Esophagus muscularis mucosa (tissue), 4 donors: ENCODE measurements around the gene GET4. TPM values are rescaled to one million over a fixed set of nuclear protein-coding genes. Genes with fewer than 3 reads are reported as not detected.

Source experiments
- DNase-seq: peaks from one replicate; pipeline ENCODE4 v3.0.0-alpha.2; 2017; ENCODE audit errors: extremely low spot score
- H3K27ac ChIP-seq, 4 donors: fragments of 200-600 bp; sonication (generic); replicated peaks in 1 of 4; 1 replicate in 3 of 4; 2 replicates in 1 of 4; pipeline ENCODE4 v1.5.1; 2016 to 2019; ENCODE audit warnings: mild to moderate bottlenecking in 1 of 4
- H3K27me3 ChIP-seq, 4 donors: fragments of 200-600 bp; sonication (generic); one replicate each; pipeline versions ENCODE4 v1.5.1 to v1.6.0; 2016 to 2019
- H3K36me3 ChIP-seq, 4 donors: fragments of 200-600 bp; sonication (generic); one replicate each; pipeline ENCODE4 v1.5.1; 2016 to 2019
- H3K4me1 ChIP-seq, 4 donors: fragments of 200-600 bp; sonication (generic); one replicate each; pipeline ENCODE4 v1.5.1; 2016 to 2019
- H3K4me3 ChIP-seq, 4 donors: fragments of 200-600 bp; sonication (generic); 1 replicate in 2 of 4; 2 replicates in 2 of 4; pipeline ENCODE4 v1.5.1; 2016 to 2019; ENCODE audit warnings: mild to moderate bottlenecking in 4 of 4, moderate library complexity in 1 of 4
- H3K9me3 ChIP-seq, 4 donors: fragments of 200-600 bp; sonication (generic); 1 replicate in 3 of 4; 2 replicates in 1 of 4; pipeline ENCODE4 v1.5.1; 2016 to 2019
- EP300 ChIP-seq: sonication (generic); formaldehyde crosslinking; IDR thresholded peaks from one replicate; pipeline ENCODE4 v1.6.1; 2017; ENCODE audit warnings: antibody characterized with exemption
- POLR2A ChIP-seq: fragments of 450-650 bp; IDR thresholded peaks from one replicate; pipeline ENCODE4 v1.6.1; 2017; ENCODE audit warnings: antibody characterized with exemption, moderate library complexity, mild to moderate bottlenecking, low read depth
- POLR2AphosphoS5 ChIP-seq, 2 donors: sonication (generic); formaldehyde crosslinking; IDR thresholded peaks; one replicate each; pipeline ENCODE4 v1.6.1; 2017; ENCODE audit warnings: antibody characterized with exemption in 2 of 2
- WGBS: methylation state at CpG from one replicate; pipeline ENCODE4 v1.1.5; 2018; 5-methylcytosine and 5-hydroxymethylcytosine counted together
- intact Hi-C: fragments of 100-400 bp; cut with DNase I; formaldehyde crosslinking; loops from one replicate; pipeline ENCODE4 v1.15.1; 2023
- total RNA-seq, 4 donors: library from RNA; depleted of rRNA; stranded (reverse); fragments of >200 nt; gene quantifications; one replicate each; pipeline versions ENCODE4 v1.1.0 to v1.2.1, GENCODE V29; 2016
- TF ChIP-seq, protein P1 (sequence below), 3 experiments: fragments of 200-600 bp in 2 of 3; fragments of 450-650 bp in 1 of 3; sonication (generic) in 2 of 3; IDR thresholded peaks; one replicate each; pipeline ENCODE4 v1.5.1; 2017 to 2019; ENCODE audit warnings: antibody characterized with exemption in 3 of 3, mild to moderate bottlenecking in 2 of 3, moderate library complexity in 1 of 3

GET4 gene
- total RNA-seq, 4 donors from 2014 or later, result 24.7 to 41.3 (median 35.2) TPM

DNA sequence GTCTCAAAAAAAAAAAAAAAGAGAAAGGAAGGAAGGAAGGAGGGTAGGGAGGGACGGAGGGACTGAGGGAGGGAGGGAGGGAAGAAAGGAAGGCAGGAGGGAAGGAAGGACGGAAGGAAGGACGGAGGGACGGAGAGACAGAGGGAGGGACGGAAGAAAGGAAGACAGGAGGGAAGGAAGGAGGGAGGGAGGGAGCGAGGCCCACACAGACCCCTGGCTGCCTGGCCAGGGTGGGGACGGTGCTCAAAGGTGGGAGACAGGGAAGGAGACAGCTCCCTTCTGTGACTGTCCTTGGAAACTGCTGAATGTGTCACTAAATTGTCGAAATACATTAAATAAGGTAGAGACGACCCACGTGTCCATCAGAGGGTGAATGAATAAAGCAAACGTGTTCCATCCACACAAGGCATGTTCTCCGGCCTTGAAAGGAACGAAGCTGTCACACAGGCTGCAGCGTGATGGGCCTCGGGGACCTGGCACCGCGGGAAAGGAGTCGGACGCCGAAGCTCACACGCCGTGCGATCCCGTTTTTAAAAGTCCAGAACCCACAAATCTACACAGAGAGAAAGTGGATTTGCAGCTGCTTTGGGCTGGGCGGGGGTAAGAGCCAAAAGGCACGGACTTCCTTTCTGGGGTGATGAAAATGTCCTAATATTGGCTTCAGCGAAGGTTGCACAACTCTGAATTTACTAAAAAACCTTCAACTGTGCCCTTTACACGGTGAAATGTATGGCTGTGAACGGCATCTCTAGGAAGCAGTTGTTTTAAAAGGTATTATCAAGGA, 54.8 kb downstream of the GET4 start:
- 72% methylated on average over 29 of the region's 29 CpGs for WGBS
- intact Hi-C loops, result no loop called here
- H3K27me3 ChIP-seq, result no peaks in the 10 kb centered on the region
- H3K9me3 ChIP-seq, result no peaks in the 10 kb centered on the region
- H3K27ac ChIP-seq, result peak overlapping the region in 1 of 4 donors; percentile 37
- H3K4me1 ChIP-seq, result peaks cover 0 to 32% (median 12%) of the 10 kb centered on the region in 4 donors
- peaks cover 0 to 22% (median 6%) of the 10 kb centered on the region in 4 donors for H3K36me3 ChIP-seq
- H3K4me3 ChIP-seq, result no peak overlapping the region
- DNase-seq, result no peak
- TF ChIP-seq EP300, result no peak
- TF ChIP-seq, protein P1, sequence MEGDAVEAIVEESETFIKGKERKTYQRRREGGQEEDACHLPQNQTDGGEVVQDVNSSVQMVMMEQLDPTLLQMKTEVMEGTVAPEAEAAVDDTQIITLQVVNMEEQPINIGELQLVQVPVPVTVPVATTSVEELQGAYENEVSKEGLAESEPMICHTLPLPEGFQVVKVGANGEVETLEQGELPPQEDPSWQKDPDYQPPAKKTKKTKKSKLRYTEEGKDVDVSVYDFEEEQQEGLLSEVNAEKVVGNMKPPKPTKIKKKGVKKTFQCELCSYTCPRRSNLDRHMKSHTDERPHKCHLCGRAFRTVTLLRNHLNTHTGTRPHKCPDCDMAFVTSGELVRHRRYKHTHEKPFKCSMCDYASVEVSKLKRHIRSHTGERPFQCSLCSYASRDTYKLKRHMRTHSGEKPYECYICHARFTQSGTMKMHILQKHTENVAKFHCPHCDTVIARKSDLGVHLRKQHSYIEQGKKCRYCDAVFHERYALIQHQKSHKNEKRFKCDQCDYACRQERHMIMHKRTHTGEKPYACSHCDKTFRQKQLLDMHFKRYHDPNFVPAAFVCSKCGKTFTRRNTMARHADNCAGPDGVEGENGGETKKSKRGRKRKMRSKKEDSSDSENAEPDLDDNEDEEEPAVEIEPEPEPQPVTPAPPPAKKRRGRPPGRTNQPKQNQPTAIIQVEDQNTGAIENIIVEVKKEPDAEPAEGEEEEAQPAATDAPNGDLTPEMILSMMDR (IDR thresholded peaks at IDR 0.05), result no peak
- no peak for TF ChIP-seq POLR2A
- TF ChIP-seq POLR2AphosphoS5 (IDR thresholded peaks at IDR 0.05), result no peak

GRCh38 chr7:931871-932650, 55.7 kb downstream of the GET4 start:
- intact Hi-C loops, result no loop called here
- WGBS, result 81% methylated on average over 19 of the region's 21 CpGs
- no peaks in the 10 kb centered on the region for H3K9me3 ChIP-seq
- no peak for DNase-seq
- no peak overlapping the region for H3K27ac ChIP-seq
- no peak for TF ChIP-seq POLR2A
- TF ChIP-seq POLR2AphosphoS5 (IDR thresholded peaks at IDR 0.05), result no peak
- no peak for TF ChIP-seq EP300
- TF ChIP-seq, protein P1 (IDR thresholded peaks at IDR 0.05), result no peak
- peaks cover 0 to 15% (median 6%) of the 10 kb centered on the region in 4 donors for H3K36me3 ChIP-seq
- H3K27me3 ChIP-seq, result no peaks in the 10 kb centered on the region
- peaks cover 0 to 23% (median 4%) of the 10 kb centered on the region in 4 donors for H3K4me1 ChIP-seq
- H3K4me3 ChIP-seq, result no peak overlapping the region

GRCh38 chr7:932651-932975, 56.3 kb downstream of the GET4 start:
- no peak overlapping the region for H3K4me3 ChIP-seq
- WGBS, result 85% methylated on average over 10 of the region's 11 CpGs
- H3K4me1 ChIP-seq, result peaks cover 0 to 17% (median 2%) of the 10 kb centered on the region in 4 donors
- TF ChIP-seq, protein P1 (IDR thresholded peaks at IDR 0.05), result no peak
- TF ChIP-seq EP300, result no peak
- no peak for TF ChIP-seq POLR2AphosphoS5 (IDR thresholded peaks at IDR 0.05)
- no peak for TF ChIP-seq POLR2A
- H3K27me3 ChIP-seq, result no peaks in the 10 kb centered on the region
- peaks cover 0 to 15% (median 6%) of the 10 kb centered on the region in 4 donors for H3K36me3 ChIP-seq
- H3K27ac ChIP-seq, result no peak overlapping the region
- intact Hi-C loops, result no loop called here
- H3K9me3 ChIP-seq, result no peaks in the 10 kb centered on the region
- no peak for DNase-seq

GRCh38 chr7:934469-935163, 58.3 kb downstream of the GET4 start:
- DNase-seq, result no peak
- Histone ChIP-seq H3K36me3 (peaks cover 0 to 15% (median 6%) of the 10 kb centered on the region in 4 donors), H3K27ac (no peak overlapping the region), H3K9me3 (no peaks in the 10 kb centered on the region), H3K27me3 (no peaks in the 10 kb centered on the region), H3K4me3 (no peak overlapping the region), H3K4me1 (no peaks in the 10 kb centered on the region)
- intact Hi-C loops, result no loop called here
- WGBS, result 89% methylated on average over 30 of the region's 34 CpGs
- TF ChIP-seq POLR2A, result no peak
